Tibial nerve (tissue), 4 donors: ENCODE data around the gene ARFRP1.

Experiments used
- CTCF ChIP-seq, 5 experiments: fragments of 200-600 bp in 3 of 5; fragments of 450-650 bp in 2 of 5; sonication (generic) in 3 of 5; IDR thresholded peaks; one replicate each; pipeline ENCODE4 v1.5.1; 2016 to 2019; ENCODE audit warnings: antibody characterized with exemption in 5 of 5, mild to moderate bottlenecking in 3 of 5, moderate library complexity in 2 of 5
- EP300 ChIP-seq, 2 donors: sonication (generic); formaldehyde crosslinking; IDR thresholded peaks; one replicate each; pipeline ENCODE4 v1.6.1; 2017; ENCODE audit warnings: antibody characterized with exemption in 2 of 2, mild to moderate bottlenecking in 1 of 2

GRCh38 chr20:63673951-63674350, 33.8 kb downstream of the ARFRP1 start:
- TF ChIP-seq CTCF (IDR thresholded peaks at IDR 0.05) (no peak), EP300 (IDR thresholded peaks at IDR 0.05) (no peak)
